HG03108 (cell line): ENCODE data around the gene TMEM200A.

Experiments
- ATAC-seq: cut with Tn5 transposase; IDR thresholded peaks from one replicate; pipeline ENCODE4 v1.9.1; 2021; ENCODE audit warnings: moderate library complexity; ENCODE audit not compliant: unreplicated experiment

Gene TMEM200A

DNA sequence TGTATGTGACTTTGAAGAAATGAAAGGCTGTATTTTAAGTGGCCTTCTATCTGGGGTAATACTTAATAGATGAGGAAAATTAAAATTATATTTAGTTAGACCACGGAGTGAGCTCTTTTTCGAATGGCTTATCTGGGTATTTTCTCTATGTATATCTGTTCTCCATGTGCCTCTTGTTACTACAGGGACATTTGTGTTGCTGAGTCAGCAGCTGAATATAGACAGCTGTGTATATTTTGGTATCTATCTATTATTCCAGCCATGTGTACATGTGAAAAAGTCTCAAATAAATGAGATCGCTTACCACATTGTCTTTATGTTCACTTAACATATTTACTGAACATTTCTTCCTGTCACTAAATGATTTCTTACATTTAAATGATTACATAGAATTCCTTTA is 57.2 kb downstream of the TMEM200A start:
- ATAC-seq, result no peak

DNA sequence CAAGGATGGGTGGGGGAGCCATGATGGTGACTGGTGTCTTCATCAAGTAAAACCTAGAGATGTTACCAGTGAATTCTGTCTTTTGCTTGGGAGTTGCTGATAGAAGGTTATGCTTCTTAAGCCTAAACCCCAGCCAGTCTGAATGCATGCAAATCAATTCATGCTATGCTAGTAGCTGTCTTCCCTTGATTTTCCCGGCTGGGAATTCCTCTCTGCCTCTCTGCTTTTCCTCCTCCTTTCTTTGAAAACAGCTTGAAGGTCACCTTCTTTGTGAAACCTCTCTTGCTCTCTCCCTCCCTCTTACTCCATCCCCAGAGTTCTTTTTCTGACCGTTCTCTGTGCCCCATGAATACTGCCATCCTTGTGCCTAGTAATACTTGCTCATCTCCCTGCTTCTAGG is 58.9 kb downstream of the TMEM200A start:
- no peak for ATAC-seq

DNA sequence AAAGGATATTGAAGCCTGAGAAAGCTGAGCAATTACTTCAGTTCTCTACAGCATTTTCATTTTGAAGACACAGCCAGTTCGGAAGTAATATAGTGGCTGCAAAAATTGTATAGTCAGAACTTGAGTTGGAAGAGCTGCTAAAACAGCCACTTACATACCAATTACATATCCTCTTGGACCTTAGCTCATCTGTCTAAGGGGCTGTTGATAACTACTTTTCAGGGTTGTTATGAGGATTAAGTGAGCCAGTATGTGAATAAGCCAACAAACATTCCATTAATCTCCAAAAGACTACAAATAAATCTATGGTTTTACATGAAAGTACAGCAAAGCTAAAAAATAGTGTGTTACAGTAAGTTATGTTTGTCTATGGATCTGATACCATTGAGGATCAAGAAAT is 59.7 kb downstream of the TMEM200A start:
- no peak for ATAC-seq

DNA sequence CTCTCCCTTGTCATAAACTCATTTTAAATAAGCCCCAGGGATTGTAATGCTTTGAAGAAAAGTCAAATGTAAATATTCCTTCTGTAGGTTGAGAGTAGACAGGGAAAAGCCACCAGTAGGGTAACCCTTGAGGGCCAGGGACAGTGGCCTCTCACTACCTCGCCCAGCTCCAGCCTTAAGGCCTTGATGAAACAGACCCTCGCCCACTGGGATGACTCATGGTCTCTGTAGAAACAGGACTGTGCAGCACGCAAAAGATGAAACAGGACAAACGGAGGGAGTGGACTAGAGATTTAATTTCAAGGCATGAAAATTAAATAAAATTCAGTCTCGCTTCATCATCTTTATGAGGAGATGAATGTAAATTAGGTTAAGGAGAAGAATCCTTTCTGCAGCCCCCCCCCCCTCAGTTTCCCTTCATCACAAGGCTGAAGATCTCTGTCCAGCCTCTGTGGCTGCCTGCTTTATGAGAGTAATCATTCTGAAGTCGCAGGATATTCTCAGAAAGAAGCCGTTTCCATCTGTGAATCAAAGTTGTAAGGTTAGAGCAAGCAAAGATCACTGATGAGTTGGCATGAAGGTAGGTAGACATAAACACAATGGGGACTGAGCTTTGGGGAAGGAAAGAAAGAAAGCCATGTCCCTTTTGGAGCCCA is 60.4 kb downstream of the TMEM200A start:
- no peak for ATAC-seq

DNA sequence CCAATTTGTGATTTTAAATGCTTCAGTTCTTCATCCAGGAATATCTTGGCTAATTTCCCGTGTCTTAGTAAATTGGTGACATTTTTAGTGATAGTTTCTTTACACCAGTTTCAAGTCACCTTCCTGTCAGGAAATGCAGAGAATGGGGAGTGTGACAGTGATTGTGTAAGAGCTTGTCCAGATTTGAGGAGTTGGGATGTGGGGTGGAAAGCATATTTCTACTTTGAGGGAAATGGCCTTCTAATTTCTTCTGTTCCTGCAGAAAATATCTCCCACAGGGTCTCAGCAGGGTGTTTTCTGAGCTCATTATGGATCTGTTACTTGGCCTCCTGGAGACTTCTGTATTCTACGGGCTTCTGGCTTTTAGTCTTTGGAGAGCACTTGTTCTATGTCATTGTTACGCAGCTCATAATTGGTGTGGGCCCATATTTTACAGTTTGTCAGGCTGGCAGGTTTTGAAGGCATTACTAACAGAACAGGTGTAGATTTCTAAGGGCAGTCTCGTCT is 65.6 kb downstream of the TMEM200A start:
- no peak for ATAC-seq

DNA sequence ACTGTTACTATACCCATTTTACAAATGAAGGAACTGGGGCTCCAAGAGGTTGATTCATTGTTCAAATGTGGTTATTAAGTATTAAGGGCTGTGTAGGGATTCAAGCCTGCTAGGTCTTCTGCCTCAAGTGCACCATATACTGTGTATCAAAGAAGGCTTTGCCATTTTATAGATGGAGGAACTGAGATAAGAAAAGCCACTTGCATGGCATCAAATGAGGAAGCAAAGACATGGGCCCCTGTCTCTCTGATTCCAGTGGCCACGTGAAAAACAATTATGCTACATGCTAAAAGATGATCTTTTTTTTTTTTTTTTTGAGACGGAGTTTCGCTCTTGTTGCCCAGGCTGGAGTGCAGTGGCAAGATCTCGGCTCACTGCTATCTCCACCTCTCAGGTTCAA is 67.0 kb downstream of the TMEM200A start:
- ATAC-seq, result no peak

DNA sequence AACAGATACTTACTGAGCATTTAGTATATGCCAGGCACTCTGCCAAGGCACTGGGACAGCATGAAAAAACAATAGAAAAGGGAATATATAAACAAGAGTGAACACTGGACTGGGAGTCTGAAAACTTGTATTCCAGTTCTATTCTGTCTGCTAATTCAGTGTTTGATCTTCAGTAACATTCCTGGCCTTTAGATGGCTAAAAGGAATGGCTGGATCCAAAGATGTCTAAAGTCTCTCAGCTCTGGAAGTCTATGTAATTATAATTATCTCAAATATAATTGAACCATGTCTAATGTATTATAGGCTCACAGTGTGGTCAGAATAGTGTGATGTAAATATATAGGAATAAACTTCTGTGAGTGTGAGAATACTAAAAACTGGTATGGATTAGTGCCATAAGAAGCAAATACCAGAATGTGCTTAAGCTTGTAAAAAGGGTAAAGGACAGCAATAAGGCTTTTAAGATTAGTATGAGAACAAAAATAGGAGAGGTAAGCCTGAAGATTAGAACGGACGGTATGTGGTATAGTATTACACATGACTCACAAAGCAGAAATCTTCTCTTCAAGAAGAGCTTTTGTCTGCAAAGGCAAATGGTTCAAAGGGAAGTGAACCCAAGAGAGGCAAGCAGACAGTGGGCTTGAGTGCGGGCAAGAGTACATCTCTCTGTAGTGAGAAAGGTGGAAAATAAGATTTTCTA is 68.5 kb downstream of the TMEM200A start:
- ATAC-seq, result no peak

DNA sequence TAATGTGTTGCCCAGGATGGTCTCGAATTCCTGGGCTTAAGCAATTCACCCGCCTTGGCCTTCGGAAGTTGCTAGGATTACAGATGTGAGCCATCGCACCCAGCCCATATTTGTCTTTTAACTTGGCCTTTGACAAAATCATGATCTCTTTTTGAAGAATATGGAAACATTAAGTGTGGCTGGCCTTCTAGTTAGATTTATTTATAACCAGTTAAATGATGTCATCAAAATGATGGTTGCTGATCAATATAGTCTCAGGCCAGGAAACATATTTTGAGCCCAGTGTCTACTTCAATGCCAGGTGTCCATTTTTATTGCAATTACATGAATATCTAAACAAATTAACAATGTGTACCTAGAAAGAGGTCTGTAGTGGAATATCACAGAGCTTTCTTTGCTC is 69.4 kb downstream of the TMEM200A start:
- no peak for ATAC-seq

DNA sequence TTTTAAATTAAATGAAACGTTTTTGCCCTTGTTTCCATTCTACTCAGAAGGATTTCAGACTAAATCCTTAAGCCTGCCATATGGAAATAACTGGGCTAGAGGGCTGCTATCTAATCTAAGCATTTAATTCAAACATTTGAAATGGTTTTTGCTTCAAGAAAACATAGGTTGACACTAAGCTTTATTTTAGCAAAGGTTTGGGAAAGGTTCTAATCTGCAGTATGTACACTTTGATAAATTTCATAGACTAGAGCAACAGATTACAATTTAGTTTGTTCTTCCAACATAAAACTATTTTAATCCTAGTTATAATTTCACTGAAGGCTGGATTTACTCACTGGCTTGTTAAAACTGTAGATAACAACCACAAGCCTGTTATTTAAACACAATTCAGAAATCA is 72.1 kb downstream of the TMEM200A start:
- ATAC-seq, result no peak

DNA sequence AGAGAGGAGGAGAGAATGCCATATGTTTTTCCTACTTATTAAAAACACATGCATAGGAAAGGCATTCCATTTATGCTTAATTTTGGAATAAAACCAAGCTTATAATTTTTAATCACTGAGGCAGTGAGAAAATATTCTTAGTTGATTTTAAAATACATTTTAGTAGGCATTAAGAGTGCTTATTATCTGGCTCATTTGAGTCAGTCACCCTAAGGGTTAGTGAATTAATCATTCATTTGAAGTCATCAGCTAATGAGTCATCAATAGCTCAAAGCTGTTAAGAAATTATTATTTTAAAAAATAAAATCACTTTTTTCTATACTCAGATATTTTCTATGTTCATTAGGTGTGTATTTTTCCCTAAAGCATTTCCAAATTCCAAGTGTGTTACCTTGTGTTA is 81.6 kb downstream of the TMEM200A start:
- ATAC-seq, result no peak

DNA sequence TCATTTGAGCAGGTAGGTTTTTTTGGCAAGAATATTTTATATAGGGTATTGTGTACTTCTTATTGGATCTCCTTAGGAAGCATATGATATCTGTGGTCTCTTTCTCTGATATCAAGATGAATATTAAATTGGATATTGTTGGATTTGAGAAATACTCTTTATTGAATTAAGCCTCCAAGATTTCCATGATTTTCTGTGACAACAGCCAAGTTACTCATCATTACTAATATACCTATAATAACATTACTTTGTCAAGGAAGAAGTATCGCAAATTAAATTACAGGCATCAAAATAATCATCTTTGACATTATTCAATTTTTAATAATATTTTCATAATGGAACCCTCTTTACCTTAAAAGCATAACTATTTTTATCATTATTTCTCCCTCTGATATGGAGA is 86.5 kb downstream of the TMEM200A start:
- no peak for ATAC-seq

DNA sequence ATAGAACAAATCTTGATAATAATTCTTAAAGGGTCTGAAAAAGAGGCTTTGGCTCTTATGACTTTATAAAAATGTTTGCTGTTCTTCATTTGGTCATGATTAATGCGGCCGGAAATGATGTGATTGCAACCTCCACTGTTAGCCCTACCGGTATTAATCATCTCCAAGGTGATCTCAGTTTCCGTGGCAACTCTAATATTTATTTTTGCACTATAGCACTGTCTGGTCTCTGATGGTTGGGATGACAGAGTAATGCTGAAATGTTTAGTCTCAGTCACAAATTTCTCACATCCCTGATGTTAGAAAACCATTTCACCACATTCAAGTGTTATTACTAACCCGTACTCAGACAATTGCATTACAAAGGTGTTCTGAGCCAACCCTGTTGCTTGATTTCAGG is 87.4 kb downstream of the TMEM200A start:
- no peak for ATAC-seq

DNA sequence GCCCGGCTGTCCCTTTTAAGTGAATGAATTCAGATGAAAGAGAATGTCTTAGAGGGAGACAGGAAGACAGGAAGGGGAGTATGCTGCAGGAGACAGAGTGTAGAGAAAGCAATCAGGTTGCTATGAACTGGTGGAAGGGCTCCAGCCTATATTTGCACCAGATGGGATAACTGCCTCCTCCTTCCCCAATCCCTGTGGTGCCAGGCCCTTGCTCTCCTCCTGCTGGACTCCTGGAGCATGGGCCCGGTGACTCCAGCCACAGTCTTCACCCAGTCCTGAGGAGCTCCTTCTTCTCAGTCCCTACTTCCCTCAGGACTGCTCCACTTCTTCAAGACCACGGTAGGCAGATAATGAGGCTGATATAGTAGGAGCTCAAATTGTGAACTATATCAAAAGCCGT is 91.8 kb downstream of the TMEM200A start:
- ATAC-seq, result no peak

DNA sequence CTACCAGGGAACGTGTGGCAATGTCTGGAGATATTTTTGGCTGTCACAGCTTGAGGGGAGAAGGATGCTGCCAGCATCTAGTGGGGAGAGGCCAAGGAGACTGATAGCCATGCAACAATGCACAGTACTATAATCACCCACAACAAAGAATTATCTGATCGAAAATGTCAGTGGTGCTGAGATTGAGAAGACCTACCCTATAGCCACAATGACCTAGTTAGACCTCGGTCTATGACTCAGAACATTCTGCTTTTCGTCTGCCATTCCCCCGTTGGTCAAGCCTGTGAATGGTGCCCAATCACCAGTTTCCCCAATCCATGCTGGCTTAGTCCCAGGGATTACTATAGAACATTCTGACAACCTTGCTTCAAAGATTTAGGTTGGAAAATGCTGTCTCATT is 93.5 kb downstream of the TMEM200A start:
- ATAC-seq, result no peak

DNA sequence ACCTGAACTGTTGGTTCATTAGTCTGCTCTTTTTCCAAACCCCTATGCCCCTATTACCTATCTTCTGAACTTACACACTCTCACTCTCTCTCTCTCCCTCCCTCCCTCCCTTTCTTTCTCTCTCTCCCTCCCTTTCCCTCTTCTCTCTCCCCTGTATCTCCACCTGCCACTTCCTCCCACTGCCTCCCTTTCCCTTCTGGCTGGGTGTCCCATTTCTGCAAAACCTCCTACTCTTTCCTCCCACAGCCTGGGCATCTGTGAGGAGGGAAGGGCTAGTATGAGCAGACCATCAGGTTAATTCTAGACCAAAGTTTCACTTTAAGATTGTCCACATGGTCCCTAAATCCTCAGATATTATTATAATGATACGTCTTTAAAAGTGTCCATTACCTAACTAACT is 95.1 kb downstream of the TMEM200A start:
- no peak for ATAC-seq

DNA sequence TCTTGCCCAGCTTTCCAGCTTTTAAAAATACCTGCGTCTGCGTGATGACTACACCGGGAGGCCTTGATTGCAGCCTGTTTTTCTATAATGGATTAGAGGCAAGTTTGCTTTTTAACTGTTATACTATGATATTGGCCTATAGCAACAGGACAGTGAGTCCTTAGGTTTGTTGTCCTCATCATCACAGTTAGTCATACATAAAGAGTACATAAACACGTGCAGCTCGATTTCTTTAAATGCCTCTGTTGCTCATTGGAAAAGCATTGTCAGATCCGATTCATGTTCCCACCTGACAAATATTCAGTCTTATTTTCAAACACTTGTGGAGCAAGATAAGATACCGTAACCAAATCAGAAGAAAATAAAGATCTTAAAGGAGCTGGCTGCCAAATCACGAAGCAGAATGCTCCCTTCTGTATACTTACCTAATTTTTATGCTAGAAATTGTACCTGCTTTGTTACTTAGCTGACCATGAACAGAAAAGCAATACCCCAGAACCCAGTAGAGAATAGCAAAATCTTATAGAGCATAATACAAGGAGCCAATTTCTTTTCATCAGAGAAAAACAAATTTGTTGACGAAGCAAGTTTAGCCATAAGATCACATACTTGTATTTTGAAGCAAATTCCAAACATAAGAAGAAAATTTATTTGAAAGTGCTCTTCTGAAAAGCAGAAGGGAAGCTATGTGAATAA is 100.4 kb downstream of the TMEM200A start:
- ATAC-seq, result no peak

DNA sequence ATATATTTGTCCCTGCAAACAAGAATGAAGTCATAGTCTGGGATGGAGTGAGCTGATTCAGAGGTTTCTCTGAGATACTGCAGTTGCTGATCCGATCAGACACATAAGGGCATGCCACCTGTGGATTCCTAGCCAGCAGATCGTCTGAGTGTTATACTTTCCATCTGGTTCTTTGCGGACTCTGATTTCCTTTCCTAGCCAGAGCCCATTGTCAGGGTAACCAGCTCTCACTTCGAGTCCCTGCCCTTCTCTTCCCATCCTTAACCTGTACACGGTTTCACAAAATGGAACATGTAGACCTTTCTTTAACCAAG is 100.9 kb downstream of the TMEM200A start:
- ATAC-seq, result no peak

DNA sequence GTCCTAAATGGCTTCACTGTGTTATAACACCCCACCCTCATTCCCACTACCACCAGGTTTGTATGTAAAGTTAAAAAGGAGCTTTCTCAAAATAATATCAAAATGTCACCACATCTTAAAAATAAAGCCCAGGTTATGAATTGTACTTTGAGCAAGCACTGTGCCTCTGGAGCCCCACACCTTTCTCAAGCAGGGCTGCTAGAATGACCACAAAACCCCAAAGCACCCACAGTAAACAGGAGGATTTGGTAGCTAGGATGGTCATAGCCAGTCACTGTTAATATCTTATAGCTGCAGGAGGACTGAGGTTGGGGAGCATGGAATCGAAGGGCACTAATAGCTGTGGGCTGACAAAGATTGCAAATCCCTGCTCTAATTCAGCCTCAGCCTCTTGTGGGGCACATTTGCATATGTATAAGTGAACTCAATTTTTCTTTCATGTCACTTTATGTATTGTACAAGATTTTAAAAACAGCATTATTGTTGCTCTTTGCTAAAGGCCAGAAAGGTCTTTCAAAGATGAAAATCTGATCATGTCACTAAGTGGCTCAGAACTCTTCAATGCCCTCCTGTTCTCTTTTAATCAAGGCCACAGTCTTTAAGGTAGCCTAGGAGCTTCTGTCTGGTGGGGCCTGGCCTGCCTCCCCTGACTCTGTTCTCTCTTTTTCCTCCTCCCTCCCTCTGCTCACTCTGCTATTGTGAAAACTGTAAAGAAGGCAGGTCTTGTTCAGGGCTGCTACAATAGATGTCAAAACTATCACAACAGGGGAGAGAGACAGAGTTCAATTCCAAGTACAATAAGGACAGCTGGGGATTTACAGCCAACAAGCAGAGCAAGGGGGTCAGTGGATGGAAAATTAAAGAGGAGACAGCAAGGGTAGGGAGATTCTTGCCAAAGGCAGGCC is 101.6 kb downstream of the TMEM200A start:
- no peak for ATAC-seq

DNA sequence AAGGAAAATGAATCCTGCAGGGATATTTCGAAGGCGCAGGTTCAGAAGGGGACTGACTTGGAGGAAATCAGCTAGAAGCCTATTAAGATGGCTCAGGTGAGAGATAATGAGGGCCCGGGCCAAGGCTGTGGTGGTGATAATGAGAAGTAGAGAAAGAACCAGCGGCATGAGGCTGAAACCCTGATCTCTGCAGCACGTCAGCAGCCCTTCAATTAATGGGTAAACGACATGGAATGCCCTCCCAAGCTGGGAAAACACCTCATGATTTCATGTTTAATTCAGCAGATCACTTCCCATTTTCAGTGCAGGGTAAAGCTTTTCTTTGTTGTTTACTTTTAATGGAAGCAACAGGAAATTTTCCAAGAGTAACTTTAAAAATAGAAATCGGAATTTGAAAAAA is 104.9 kb downstream of the TMEM200A start:
- ATAC-seq, result no peak

DNA sequence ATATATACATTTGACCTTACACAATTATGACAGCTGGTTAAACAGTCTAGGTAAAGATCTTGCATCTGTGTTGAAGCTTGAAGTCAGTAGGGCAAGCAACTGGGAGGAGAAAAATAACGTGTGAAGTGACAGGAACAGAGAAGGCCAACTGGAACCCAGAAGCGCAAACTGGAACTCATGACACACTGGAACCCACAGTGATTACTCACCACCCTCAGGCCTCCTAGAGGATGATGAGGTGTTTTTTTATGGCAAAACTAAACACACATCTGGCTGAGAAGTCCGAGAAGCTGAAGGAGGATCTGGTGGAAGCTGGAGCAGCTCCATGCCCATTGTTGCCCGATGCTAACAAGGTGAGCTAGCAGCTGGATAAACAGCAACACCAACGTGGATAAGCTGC is 108.1 kb downstream of the TMEM200A start:
- no peak for ATAC-seq

DNA sequence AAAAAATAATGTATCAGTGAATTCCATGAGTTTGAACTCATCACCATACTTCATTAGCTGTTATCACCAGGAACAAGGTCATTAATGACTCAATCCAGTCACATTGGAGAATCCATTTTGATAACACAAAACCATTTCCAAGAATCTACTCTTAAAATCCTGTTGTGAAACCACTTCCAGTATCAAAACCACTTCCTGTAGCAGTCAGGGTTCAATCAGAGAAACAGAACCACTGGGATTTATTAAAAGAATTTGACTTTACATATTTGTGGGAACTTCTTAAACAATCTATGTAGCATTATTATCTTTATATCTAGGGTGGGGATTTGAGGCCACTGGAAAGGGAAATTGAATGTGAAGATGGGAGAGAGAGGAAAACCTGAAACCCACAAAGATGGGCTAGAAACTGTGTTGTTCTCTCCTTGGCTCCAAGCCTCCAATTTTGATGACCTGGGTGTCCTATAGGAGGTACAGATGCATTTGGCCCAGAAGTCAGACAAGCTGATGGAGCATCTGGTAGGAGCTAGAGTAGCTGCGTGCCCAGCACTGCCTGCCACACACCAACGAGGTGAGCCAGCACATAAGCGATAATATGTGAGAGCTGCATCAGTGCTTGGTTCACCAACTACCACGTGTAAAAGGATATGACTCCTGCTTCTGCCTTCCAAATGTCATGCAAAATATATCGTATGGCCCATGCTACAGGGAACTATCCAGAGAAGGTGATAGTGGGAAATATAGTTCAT is 117.0 kb downstream of the TMEM200A start:
- ATAC-seq, result no peak
